ENCODE measurements around the gene ATP5F1B. TPM values are rescaled to one million over a fixed set of nuclear protein-coding genes. Genes with fewer than 3 reads are reported as not detected.

Gene ATP5F1B
- total and polyA plus RNA-seq, 9 of the 15 experiments (the other 6 are each of a cell fraction or from before 2014, with no cell fraction given), result 908 to 3,125 (median 1,482) TPM

DNA sequence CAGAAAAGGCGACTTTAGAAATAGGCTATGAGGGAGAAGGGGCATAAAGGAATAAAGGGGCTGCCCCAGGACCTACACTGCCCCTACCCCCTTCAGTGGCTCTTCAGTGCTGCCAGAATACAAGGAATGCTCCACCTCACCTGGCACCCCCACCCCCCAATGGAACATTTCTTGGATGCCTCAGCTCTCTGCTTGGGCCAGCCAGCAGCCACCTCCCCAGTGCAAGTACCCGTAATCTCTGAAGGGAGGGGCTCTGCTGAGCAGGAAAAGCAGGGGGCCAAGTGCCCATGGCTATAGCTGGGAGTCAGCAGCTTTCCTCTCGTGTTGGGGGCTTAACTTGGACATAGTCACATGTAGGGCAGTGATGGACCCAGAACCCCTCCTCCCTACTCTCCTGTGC is 49.0 kb downstream of the ATP5F1B start:
- Histone ChIP-seq H2AFZ (ENCODE audit: low read depth, low read length) (no peak overlapping the region), H3K36me3 (ENCODE audit: control insufficient read depth, insufficient read depth, low read length) (peaks cover 61% of the 10 kb centered on the region), H3K9me3 (replicated peaks; ENCODE audit: control insufficient read depth, insufficient read depth, low read depth, low read length) (no peaks in the 10 kb centered on the region), H4K20me1 (replicated peaks; ENCODE audit: control insufficient read depth, insufficient read depth, low read length) (peaks cover 5% of the 10 kb centered on the region; the same call in 1 of the 2 replicates), H3K27me3 (ENCODE audit: control insufficient read depth in 2 of 2, insufficient read depth in 2 of 2, low read length in 2 of 2) (no peaks in the 10 kb centered on the region), H3K27ac (ENCODE audit: extremely low read depth, low read depth, low read length) (no peak overlapping the region), H3K4me2 (ENCODE audit: insufficient read depth, low read length) (no peak overlapping the region), H3K4me3 (no peak overlapping the region), H3K9ac (ENCODE audit: insufficient read depth in 1 of 2, low read depth in 2 of 2, low read length in 2 of 2) (peak overlapping the region in 1 of 2 experiments; percentile 10; a peak in 1 of 4 replicates), H3K9me1 (ENCODE audit: control insufficient read depth, insufficient read depth, low read length) (no peaks in the 10 kb centered on the region), H3K4me1 (replicated peaks in 1 of 2; ENCODE audit: control insufficient read depth in 2 of 2, insufficient read depth in 2 of 2, low read length in 2 of 2) (no peaks in the 10 kb centered on the region; a peak in 1 of 5 replicates), H3K79me2 (ENCODE audit: control insufficient read depth, insufficient read depth, low read length) (no peaks in the 10 kb centered on the region)
- WGBS (ENCODE audit: insufficient coverage, low coverage, missing lambda C conversion rate), result 88% methylated on average over 3 of the region's 3 CpGs
- no peak for FAIRE-seq
- TF ChIP-seq, protein P1, sequence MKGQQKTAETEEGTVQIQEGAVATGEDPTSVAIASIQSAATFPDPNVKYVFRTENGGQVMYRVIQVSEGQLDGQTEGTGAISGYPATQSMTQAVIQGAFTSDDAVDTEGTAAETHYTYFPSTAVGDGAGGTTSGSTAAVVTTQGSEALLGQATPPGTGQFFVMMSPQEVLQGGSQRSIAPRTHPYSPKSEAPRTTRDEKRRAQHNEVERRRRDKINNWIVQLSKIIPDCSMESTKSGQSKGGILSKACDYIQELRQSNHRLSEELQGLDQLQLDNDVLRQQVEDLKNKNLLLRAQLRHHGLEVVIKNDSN (CRISPR knock-in tag; IDR thresholded peaks at IDR 0.05), result no peak
- TF ChIP-seq MAFF (IDR thresholded peaks at IDR 0.05; ENCODE audit: low read length) (no peak), FUS (optimal IDR thresholded peaks at IDR 0.05; ENCODE audit: low read depth, low read length) (no peak), SRSF3 (IDR thresholded peaks at IDR 0.05; ENCODE audit: insufficient read depth, low read length) (no peak), EP300 (IDR thresholded peaks at IDR 0.05; ENCODE audit: low read length) (no peak), RBM15 (IDR thresholded peaks at IDR 0.05; ENCODE audit: insufficient read depth, low read length) (no peak), ZNF384 (IDR thresholded peaks at IDR 0.05; ENCODE audit: low read depth, low read length) (no peak), ZNF311 (CRISPR knock-in tag; IDR thresholded peaks at IDR 0.05) (no peak), DIDO1 (tag; IDR thresholded peaks at IDR 0.05; ENCODE audit: low read depth) (no peak)
- TF ChIP-seq, protein P2, sequence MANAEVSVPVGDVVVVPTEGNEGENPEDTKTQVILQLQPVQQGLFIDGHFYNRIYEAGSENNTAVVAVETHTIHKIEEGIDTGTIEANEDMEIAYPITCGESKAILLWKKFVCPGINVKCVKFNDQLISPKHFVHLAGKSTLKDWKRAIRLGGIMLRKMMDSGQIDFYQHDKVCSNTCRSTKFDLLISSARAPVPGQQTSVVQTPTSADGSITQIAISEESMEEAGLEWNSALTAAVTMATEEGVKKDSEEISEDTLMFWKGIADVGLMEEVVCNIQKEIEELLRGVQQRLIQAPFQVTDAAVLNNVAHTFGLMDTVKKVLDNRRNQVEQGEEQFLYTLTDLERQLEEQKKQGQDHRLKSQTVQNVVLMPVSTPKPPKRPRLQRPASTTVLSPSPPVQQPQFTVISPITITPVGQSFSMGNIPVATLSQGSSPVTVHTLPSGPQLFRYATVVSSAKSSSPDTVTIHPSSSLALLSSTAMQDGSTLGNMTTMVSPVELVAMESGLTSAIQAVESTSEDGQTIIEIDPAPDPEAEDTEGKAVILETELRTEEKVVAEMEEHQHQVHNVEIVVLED (CRISPR knock-in tag; IDR thresholded peaks at IDR 0.05), result no peak
- TF ChIP-seq, protein P3, sequence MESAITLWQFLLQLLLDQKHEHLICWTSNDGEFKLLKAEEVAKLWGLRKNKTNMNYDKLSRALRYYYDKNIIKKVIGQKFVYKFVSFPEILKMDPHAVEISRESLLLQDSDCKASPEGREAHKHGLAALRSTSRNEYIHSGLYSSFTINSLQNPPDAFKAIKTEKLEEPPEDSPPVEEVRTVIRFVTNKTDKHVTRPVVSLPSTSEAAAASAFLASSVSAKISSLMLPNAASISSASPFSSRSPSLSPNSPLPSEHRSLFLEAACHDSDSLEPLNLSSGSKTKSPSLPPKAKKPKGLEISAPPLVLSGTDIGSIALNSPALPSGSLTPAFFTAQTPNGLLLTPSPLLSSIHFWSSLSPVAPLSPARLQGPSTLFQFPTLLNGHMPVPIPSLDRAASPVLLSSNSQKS (CRISPR knock-in tag; IDR thresholded peaks at IDR 0.05), result no peak
- ChIA-PET CTCF (ENCODE audit: low intra/inter-chr PET ratio) (interaction anchor here (0.7 to 1.4 kb wide), 2 partner anchors 31 to 82 kb away, joined by 3 read pairs; no protein-coding TSS in a partner anchor), POLR2A (interaction anchor here (0.6 to 1.2 kb wide), 5 partner anchors 14 to 83 kb away, joined by 3 to 4 read pairs (median 3); no protein-coding TSS in a partner anchor)
- in situ Hi-C loops (cut with MboI), result no loop called here
- intact Hi-C loops (cut with micrococcal nuclease), result no loop called here
- DNase-seq (ENCODE audit: extremely low read depth in 1 of 4, low spot score in 3 of 4), result no peak
- no peak for ATAC-seq
- TSS peak; percentile 28 for BruUV-seq (replicated peaks)
